HG02610 (cell line): Measurements from ENCODE around the gene VSX1.

ENCODE experiments used
- ATAC-seq: cut with Tn5 transposase; IDR thresholded peaks from one replicate; pipeline ENCODE4 v1.9.1; 2021; ENCODE audit warnings: mild to moderate bottlenecking, moderate library complexity; ENCODE audit not compliant: unreplicated experiment

VSX1 gene

GRCh38 chr20:25087186-25087929, 5.4 kb upstream of the VSX1 start:
- ATAC-seq, result no peak

- no peak for ATAC-seq
These were observed 4.0 kb upstream of the VSX1 start for GRCh38 chr20:25085756-25086495.

GRCh38 chr20:25084626-25085187, 2.8 kb upstream of the VSX1 start:
- ATAC-seq, result no peak

- ATAC-seq, result no peak
These were observed 2.1 kb upstream of the VSX1 start for GRCh38 chr20:25083773-25084625.

- ATAC-seq, result no peak
These were observed 1.3 kb upstream of the VSX1 start for GRCh38 chr20:25083141-25083772.

- no peak for ATAC-seq
These were observed 545 bp upstream of the VSX1 start for GRCh38 chr20:25082498-25082873.

GRCh38 chr20:25081065-25081729, 744 bp downstream of the VSX1 start:
- ATAC-seq, result no peak

GRCh38 chr20:25079171-25079570, 2.8 kb downstream of the VSX1 start:
- no peak for ATAC-seq

GRCh38 chr20:25078662-25079061, 3.3 kb downstream of the VSX1 start:
- no peak for ATAC-seq

- ATAC-seq, result no peak
These were observed 4.3 kb downstream of the VSX1 start for GRCh38 chr20:25077610-25078169.

GRCh38 chr20:25076731-25077609, 5.0 kb downstream of the VSX1 start:
- ATAC-seq, result no peak

GRCh38 chr20:25076201-25076600, 5.7 kb downstream of the VSX1 start:
- no peak for ATAC-seq

- no peak for ATAC-seq
These were observed 8.4 kb downstream of the VSX1 start for GRCh38 chr20:25073544-25073943.

- no peak for ATAC-seq
These were observed 9.6 kb downstream of the VSX1 start for GRCh38 chr20:25072226-25072811.

- ATAC-seq, result no peak
These were observed 10.2 kb downstream of the VSX1 start for GRCh38 chr20:25071734-25072133.

GRCh38 chr20:25070821-25071473, 11.0 kb downstream of the VSX1 start:
- no peak for ATAC-seq

- no peak for ATAC-seq
These were observed 14.6 kb downstream of the VSX1 start for GRCh38 chr20:25067102-25067987.
